ENCODE results near the gene TTC13. TPM values are rescaled to one million over a fixed set of nuclear protein-coding genes. Genes with fewer than 3 reads are reported as not detected.

The TTC13 gene
- total RNA-seq, 1 donor from 2014 or later: 23.0 TPM

- H3K27ac ChIP-seq: no peak overlapping the region
- DNase-seq (ENCODE audit: low spot score): no peak
- no peaks in the 10 kb centered on the region for H3K36me3 ChIP-seq
- no peak overlapping the region for H3K9ac ChIP-seq
- Mint-ChIP-seq H3K4me1 (peaks cover 39% of the 10 kb centered on the region), H3K9me3 (peaks cover 8% of the 10 kb centered on the region), H3K4me3 (no peak overlapping the region), H3K27me3 (ENCODE audit: insufficient read depth, low read depth) (peaks cover 24% of the 10 kb centered on the region), H3K36me3 (peaks cover 6% of the 10 kb centered on the region), H3K27ac (no peak overlapping the region)
- H3K79me2 ChIP-seq (ENCODE audit: low read depth): no peaks in the 10 kb centered on the region
- H3K4me1 ChIP-seq: peaks cover 22% of the 10 kb centered on the region
- TF ChIP-seq EZH2phosphoT487 (IDR thresholded peaks at IDR 0.05) (no peak), EZH2 (IDR thresholded peaks at IDR 0.05) (no peak)
- TF ChIP-seq, protein P1, sequence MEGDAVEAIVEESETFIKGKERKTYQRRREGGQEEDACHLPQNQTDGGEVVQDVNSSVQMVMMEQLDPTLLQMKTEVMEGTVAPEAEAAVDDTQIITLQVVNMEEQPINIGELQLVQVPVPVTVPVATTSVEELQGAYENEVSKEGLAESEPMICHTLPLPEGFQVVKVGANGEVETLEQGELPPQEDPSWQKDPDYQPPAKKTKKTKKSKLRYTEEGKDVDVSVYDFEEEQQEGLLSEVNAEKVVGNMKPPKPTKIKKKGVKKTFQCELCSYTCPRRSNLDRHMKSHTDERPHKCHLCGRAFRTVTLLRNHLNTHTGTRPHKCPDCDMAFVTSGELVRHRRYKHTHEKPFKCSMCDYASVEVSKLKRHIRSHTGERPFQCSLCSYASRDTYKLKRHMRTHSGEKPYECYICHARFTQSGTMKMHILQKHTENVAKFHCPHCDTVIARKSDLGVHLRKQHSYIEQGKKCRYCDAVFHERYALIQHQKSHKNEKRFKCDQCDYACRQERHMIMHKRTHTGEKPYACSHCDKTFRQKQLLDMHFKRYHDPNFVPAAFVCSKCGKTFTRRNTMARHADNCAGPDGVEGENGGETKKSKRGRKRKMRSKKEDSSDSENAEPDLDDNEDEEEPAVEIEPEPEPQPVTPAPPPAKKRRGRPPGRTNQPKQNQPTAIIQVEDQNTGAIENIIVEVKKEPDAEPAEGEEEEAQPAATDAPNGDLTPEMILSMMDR (IDR thresholded peaks at IDR 0.05): no peak
- H3K27me3 ChIP-seq: no peaks in the 10 kb centered on the region
- no peak overlapping the region for H3K4me2 ChIP-seq
- no peaks in the 10 kb centered on the region for H3F3A ChIP-seq (ENCODE audit: low read depth)
- no peaks in the 10 kb centered on the region for H3K9me3 ChIP-seq (ENCODE audit: low read depth)
- H4K20me1 ChIP-seq (ENCODE audit: low read depth): no peaks in the 10 kb centered on the region
- H2AFZ ChIP-seq (replicated peaks): peak overlapping the region; percentile 42
- H3K4me3 ChIP-seq: no peak overlapping the region
Measured at GRCh38 chr1:230879778-230880177, 98.9 kb downstream of the TTC13 start.

- peaks cover 39% of the 10 kb centered on the region for H3K4me1 Mint-ChIP-seq
- H3K27ac Mint-ChIP-seq: no peak overlapping the region
- no peaks in the 10 kb centered on the region for H3F3A ChIP-seq (ENCODE audit: low read depth)
- no peaks in the 10 kb centered on the region for H3K27me3 ChIP-seq
- H3K79me2 ChIP-seq (ENCODE audit: low read depth): no peaks in the 10 kb centered on the region
- no peak overlapping the region for H3K9ac ChIP-seq
- H3K4me3 ChIP-seq: no peak overlapping the region
- H3K4me2 ChIP-seq: no peak overlapping the region
- no peak for DNase-seq (ENCODE audit: low spot score)
- no peak overlapping the region for H2AFZ ChIP-seq (replicated peaks)
- H3K4me3 Mint-ChIP-seq: no peak overlapping the region
- no peaks in the 10 kb centered on the region for H3K9me3 ChIP-seq (ENCODE audit: low read depth)
- H4K20me1 ChIP-seq (ENCODE audit: low read depth): no peaks in the 10 kb centered on the region
- H3K27ac ChIP-seq: no peak overlapping the region
- peaks cover 20% of the 10 kb centered on the region for H3K27me3 Mint-ChIP-seq (ENCODE audit: insufficient read depth, low read depth)
- no peaks in the 10 kb centered on the region for H3K9me3 Mint-ChIP-seq
- H3K36me3 Mint-ChIP-seq: peaks cover 6% of the 10 kb centered on the region
- H3K4me1 ChIP-seq: peaks cover 22% of the 10 kb centered on the region
- H3K36me3 ChIP-seq: no peaks in the 10 kb centered on the region
- TF ChIP-seq EZH2phosphoT487 (IDR thresholded peaks at IDR 0.05) (no peak), EZH2 (IDR thresholded peaks at IDR 0.05) (no peak)
- TF ChIP-seq, protein P1 (IDR thresholded peaks at IDR 0.05): no peak
Measured at GRCh38 chr1:230878591-230878990, 100.1 kb downstream of the TTC13 start.

- H3K9me3 Mint-ChIP-seq: no peaks in the 10 kb centered on the region
- peaks cover 39% of the 10 kb centered on the region for H3K4me1 Mint-ChIP-seq
- no peak for DNase-seq (ENCODE audit: low spot score)
- no peaks in the 10 kb centered on the region for H3F3A ChIP-seq (ENCODE audit: low read depth)
- no peak overlapping the region for H3K4me3 Mint-ChIP-seq
- H3K9me3 ChIP-seq (ENCODE audit: low read depth): no peaks in the 10 kb centered on the region
- no peak overlapping the region for H3K27ac Mint-ChIP-seq
- TF ChIP-seq EZH2 (IDR thresholded peaks at IDR 0.05): no peak
- TF ChIP-seq, protein P1 (IDR thresholded peaks at IDR 0.05): no peak
- TF ChIP-seq EZH2phosphoT487 (IDR thresholded peaks at IDR 0.05): no peak
- H3K4me3 ChIP-seq: no peak overlapping the region
- no peaks in the 10 kb centered on the region for H3K79me2 ChIP-seq (ENCODE audit: low read depth)
- H3K27me3 ChIP-seq: no peaks in the 10 kb centered on the region
- H3K36me3 Mint-ChIP-seq: peaks cover 6% of the 10 kb centered on the region
- H3K9ac ChIP-seq: no peak overlapping the region
- H3K4me1 ChIP-seq: peaks cover 22% of the 10 kb centered on the region
- no peak overlapping the region for H3K4me2 ChIP-seq
- H3K27ac ChIP-seq: no peak overlapping the region
- no peaks in the 10 kb centered on the region for H4K20me1 ChIP-seq (ENCODE audit: low read depth)
- H3K36me3 ChIP-seq: no peaks in the 10 kb centered on the region
- peaks cover 20% of the 10 kb centered on the region for H3K27me3 Mint-ChIP-seq (ENCODE audit: insufficient read depth, low read depth)
- no peak overlapping the region for H2AFZ ChIP-seq (replicated peaks)
Measured at GRCh38 chr1:230877924-230878590, 100.6 kb downstream of the TTC13 start.
